Calu3 (cell line): ENCODE measurements around the gene TMEM255A. TPM values are rescaled to one million over a fixed set of nuclear protein-coding genes. Genes with fewer than 3 reads are reported as not detected.
A peak's percentile ranks its signal among the peaks of the same experiment; 100 is the strongest.

Source experiments
- Bru-seq: library from RNA; stranded (reverse); fragments of 400-500 nt; gene quantifications from one replicate; lab custom pipeline; 2021; lab: Mats Ljungman, UMichigan
- BruChase-seq, 2 experiments: library from RNA; stranded (reverse); fragments of 400-500 nt; gene quantifications; one replicate each; lab custom pipeline; 2021; lab: Mats Ljungman, UMichigan
- BruUV-seq: library from RNA; stranded (reverse); fragments of 400-500 nt; replicated peaks from 2 replicates; lab custom pipeline; 2021; lab: Mats Ljungman, UMichigan
- CTCF ChIA-PET: fragments of 300-600 bp; sonication (Branson Sonifier 250); formaldehyde crosslinking; loops from one replicate; lab custom pipeline; 2022; ENCODE audit warnings: antibody characterized with exemption; lab: Charles Lee
- DNase-seq: peaks from one replicate; pipeline ENCODE4 v3.0.0; 2022
- H3K27ac Mint-ChIP-seq: one replicate; pipeline ENCODE4 v1.8.0; 2022; ENCODE audit warnings: mixed read lengths; ENCODE audit not compliant: unreplicated experiment
- H3K27me3 Mint-ChIP-seq: one replicate; pipeline ENCODE4 v1.8.0; 2022; ENCODE audit warnings: mixed read lengths; ENCODE audit not compliant: unreplicated experiment
- H3K36me3 Mint-ChIP-seq: one replicate; pipeline ENCODE4 v1.8.0; 2022; ENCODE audit warnings: mild to moderate bottlenecking, moderate library complexity, mixed read lengths; ENCODE audit not compliant: insufficient read depth, unreplicated experiment
- H3K4me1 Mint-ChIP-seq: one replicate; pipeline ENCODE4 v1.8.0; 2022; ENCODE audit warnings: mild to moderate bottlenecking, low read depth, mixed read lengths; ENCODE audit not compliant: unreplicated experiment
- H3K4me3 Mint-ChIP-seq: one replicate; pipeline ENCODE4 v1.8.0; 2022; ENCODE audit warnings: mild to moderate bottlenecking, low read depth, moderate library complexity, mixed read lengths; ENCODE audit not compliant: unreplicated experiment
- H3K9me3 Mint-ChIP-seq: one replicate; pipeline ENCODE4 v1.8.0; 2022; ENCODE audit warnings: low read depth, mixed read lengths; ENCODE audit not compliant: unreplicated experiment
- CTCF ChIP-seq: fragments of 200-600 bp; IDR thresholded peaks from one replicate; pipeline ENCODE4 v1.8.0; 2022; ENCODE audit warnings: antibody characterized with exemption; ENCODE audit not compliant: unreplicated experiment
- intact Hi-C: fragments of 100-400 bp; cut with micrococcal nuclease; formaldehyde crosslinking; loops from one replicate; pipeline ENCODE4 v1.10.0; 2022; ENCODE audit not compliant: unreplicated experiment
- long read RNA-seq: library from polyadenylated mRNA; stranded (forward); transcript quantifications from one replicate; pipeline ENCODE4 v2.0.0, GENCODE V29; 2022
- total RNA-seq: library from RNA; stranded (reverse); gene quantifications from 2 replicates; pipeline ENCODE4 v1.2.3, GENCODE V29; 2022

Gene TMEM255A
- total RNA-seq (not detected in 2 replicates), Bru-seq, nascent RNA (percentile 9 among the genes with signal in this experiment), BruChase-seq, experiment 1, labeled RNA remaining after a 6-hour chase (percentile 3 among the genes with signal in this experiment), BruChase-seq, experiment 2, labeled RNA remaining after a 2-hour chase (percentile 6 among the genes with signal in this experiment)
- long read RNA-seq: 0 reads

GRCh38 chrX:120310861-120311726, at the start of gene TMEM255A:
TSS of gene TMEM255A (minus strand) at chrX:120311461. CDS start at chrX:120311309, 152 bp downstream.
- no TSS peak for BruUV-seq
- TF ChIP-seq CTCF: no peak
- Mint-ChIP-seq H3K36me3 (peaks cover 7% of the 10 kb centered on the region), H3K27me3 (peaks cover 41% of the 10 kb centered on the region), H3K9me3 (no peaks in the 10 kb centered on the region), H3K27ac (no peak within 1 kb of the TSS), H3K4me3 (peak within 1 kb of the TSS; percentile 76), H3K4me1 (peaks cover 15% of the 10 kb centered on the region)
- no peak for DNase-seq
- intact Hi-C loops: loop anchor here (10.0 kb wide), 1 partner anchor 144 kb away; no protein-coding TSS in a partner anchor
- CTCF ChIA-PET: interaction anchor here (0.6 kb wide), 1 partner anchor 22 kb away, joined by 3 read pairs; no protein-coding TSS in a partner anchor

- Mint-ChIP-seq H3K27me3 (peaks cover 40% of the 10 kb centered on the region), H3K4me3 (no peak overlapping the region), H3K27ac (no peak overlapping the region), H3K4me1 (no peaks in the 10 kb centered on the region), H3K9me3 (no peaks in the 10 kb centered on the region), H3K36me3 (no peaks in the 10 kb centered on the region)
- TF ChIP-seq CTCF: no peak
- no peak for DNase-seq
- intact Hi-C loops: no loop called here
- BruUV-seq: no TSS peak
- CTCF ChIA-PET: no interaction called here
Observed at GRCh38 chrX:120358737-120359456, 47.6 kb upstream of the TMEM255A start.

GRCh38 chrX:120357186-120357585, 45.9 kb upstream of the TMEM255A start:
- Mint-ChIP-seq H3K4me3 (no peak overlapping the region), H3K27me3 (peaks cover 45% of the 10 kb centered on the region), H3K4me1 (no peaks in the 10 kb centered on the region), H3K36me3 (no peaks in the 10 kb centered on the region), H3K9me3 (no peaks in the 10 kb centered on the region), H3K27ac (no peak overlapping the region)
- intact Hi-C loops: no loop called here
- CTCF ChIA-PET: no interaction called here
- DNase-seq: no peak
- BruUV-seq: no TSS peak
- no peak for TF ChIP-seq CTCF

- Mint-ChIP-seq H3K36me3 (no peaks in the 10 kb centered on the region), H3K9me3 (no peaks in the 10 kb centered on the region), H3K27ac (no peak overlapping the region), H3K4me1 (no peaks in the 10 kb centered on the region), H3K4me3 (no peak overlapping the region), H3K27me3 (peaks cover 41% of the 10 kb centered on the region)
- intact Hi-C loops: no loop called here
- CTCF ChIA-PET: interaction anchor here (0.7 kb wide), 1 partner anchor 1142 kb away, joined by 5 read pairs; no protein-coding TSS in a partner anchor
- TF ChIP-seq CTCF: no peak
- DNase-seq: no peak
- BruUV-seq: no TSS peak
Observed at GRCh38 chrX:120356084-120356483, 44.8 kb upstream of the TMEM255A start.
